Uterus (tissue), 4 donors: ENCODE data around the gene TFPI. TPM values are rescaled to one million over a fixed set of nuclear protein-coding genes. Genes with fewer than 3 reads are reported as not detected.

ENCODE experiments used
- DNase-seq, 2 donors: peaks; one replicate each; pipeline ENCODE4 v3.0.0-alpha.2; 2019 to 2020
- H3K27ac ChIP-seq, 2 donors: fragments of 200-600 bp; sonication (generic); 1 replicate in 1 of 2; 2 replicates in 1 of 2; pipeline ENCODE4 v1.5.1; 2016 to 2018
- H3K27me3 ChIP-seq, 2 donors: fragments of 200-600 bp; sonication (generic); one replicate each; pipeline ENCODE4 v1.5.1; 2018 to 2019; ENCODE audit warnings: control low read depth in 1 of 2
- H3K36me3 ChIP-seq, 2 donors: fragments of 200-600 bp; sonication (generic); one replicate each; pipeline ENCODE4 v1.5.1; 2019; ENCODE audit warnings: control low read depth in 1 of 2
- H3K4me1 ChIP-seq, 2 donors: fragments of 200-600 bp; sonication (generic); one replicate each; pipeline ENCODE4 v1.5.1; 2018 to 2019; ENCODE audit warnings: control low read depth in 1 of 2
- H3K4me3 ChIP-seq, 2 donors: fragments of 200-600 bp; sonication (generic); 1 replicate in 1 of 2; 2 replicates in 1 of 2; pipeline ENCODE4 v1.5.1; 2018 to 2019; ENCODE audit warnings: mild to moderate bottlenecking in 1 of 2
- H3K9me3 ChIP-seq, 2 donors: fragments of 200-600 bp; sonication (generic); one replicate each; pipeline ENCODE4 v1.5.1; 2019; ENCODE audit warnings: control low read depth in 1 of 2
- CTCF ChIP-seq, 4 experiments: fragments of 200-600 bp in 2 of 4; fragments of 450-650 bp in 2 of 4; sonication (generic) in 2 of 4; IDR thresholded peaks; one replicate each; pipeline ENCODE4 v1.5.1; 2016 to 2019; ENCODE audit warnings: antibody characterized with exemption in 4 of 4, mild to moderate bottlenecking in 2 of 4, moderate library complexity in 1 of 4
- POLR2A ChIP-seq, 2 donors: fragments of 450-650 bp; IDR thresholded peaks; one replicate each; pipeline ENCODE4 v1.6.1; 2016; ENCODE audit warnings: antibody characterized with exemption in 2 of 2, mild to moderate bottlenecking in 1 of 2, moderate library complexity in 1 of 2
- intact Hi-C: fragments of 100-400 bp; cut with DNase I; formaldehyde crosslinking; loops from one replicate; pipeline ENCODE4 v1.15.1; 2023; ENCODE audit warnings: low total_unique reads
- total RNA-seq, 4 donors: library from RNA; depleted of rRNA in 3 of 4; stranded (reverse); fragments of >200 nt in 3 of 4; gene quantifications; one replicate each; pipeline versions ENCODE4 v1.1.0 to v1.2.4, GENCODE V29; 2014 to 2023
- donor health status: DM: yes; HTN: yes; CAD: no.

Gene TFPI
- total RNA-seq, 4 donors from 2014 or later, result 88.5 to 135 (median 99.2) TPM

- H3K27me3 ChIP-seq, result no peaks in the 10 kb centered on the region
- intact Hi-C loops, result no loop called here
- peak overlapping the region; percentile 25 to 47 for H3K4me3 ChIP-seq
- TF ChIP-seq CTCF (IDR thresholded peaks at IDR 0.05) (no peak), POLR2A (IDR thresholded peaks at IDR 0.05) (no peak)
- no peaks in the 10 kb centered on the region for H3K36me3 ChIP-seq
- no peaks in the 10 kb centered on the region for H3K9me3 ChIP-seq
- peak overlapping the region; percentile 69 to 73 for H3K27ac ChIP-seq
- H3K4me1 ChIP-seq, result no peaks in the 10 kb centered on the region
- DNase-seq, result no peak
Observed at GRCh38 chr2:187552828-187553681, 1.2 kb downstream of the TFPI start.

- no peaks in the 10 kb centered on the region for H3K27me3 ChIP-seq
- TF ChIP-seq POLR2A (IDR thresholded peaks at IDR 0.05), result no peak
- no peak for TF ChIP-seq CTCF (IDR thresholded peaks at IDR 0.05)
- intact Hi-C loops, result no loop called here
- H3K4me1 ChIP-seq, result no peaks in the 10 kb centered on the region
- H3K4me3 ChIP-seq, result peak overlapping the region; percentile 25 to 47
- peak overlapping the region; percentile 7 to 73 for H3K27ac ChIP-seq
- H3K36me3 ChIP-seq, result no peaks in the 10 kb centered on the region
- H3K9me3 ChIP-seq, result no peaks in the 10 kb centered on the region
- DNase-seq, result no peak
Observed at GRCh38 chr2:187552381-187552780, 1.9 kb downstream of the TFPI start.

GRCh38 chr2:187550857-187551256 is 3.4 kb downstream of the TFPI start:
- TF ChIP-seq POLR2A (IDR thresholded peaks at IDR 0.05) (no peak), CTCF (IDR thresholded peaks at IDR 0.05) (no peak)
- Histone ChIP-seq H3K4me3 (peak overlapping the region in 1 of 2 donors; percentile 47), H3K36me3 (no peaks in the 10 kb centered on the region), H3K4me1 (no peaks in the 10 kb centered on the region), H3K27ac (peak overlapping the region; percentile 63 to 73), H3K27me3 (no peaks in the 10 kb centered on the region), H3K9me3 (no peaks in the 10 kb centered on the region)
- intact Hi-C loops, result no loop called here
- no peak for DNase-seq

- intact Hi-C loops, result no loop called here
- peak overlapping the region; percentile 63 to 73 for H3K27ac ChIP-seq
- TF ChIP-seq CTCF (IDR thresholded peaks at IDR 0.05) (no peak), POLR2A (IDR thresholded peaks at IDR 0.05) (no peak)
- no peaks in the 10 kb centered on the region for H3K4me1 ChIP-seq
- H3K36me3 ChIP-seq, result no peaks in the 10 kb centered on the region
- no peaks in the 10 kb centered on the region for H3K27me3 ChIP-seq
- no peaks in the 10 kb centered on the region for H3K9me3 ChIP-seq
- H3K4me3 ChIP-seq, result peak overlapping the region in 1 of 2 donors; percentile 0
- no peak for DNase-seq
Observed at GRCh38 chr2:187549951-187550555, 4.2 kb downstream of the TFPI start.

- Histone ChIP-seq H3K27ac (peak overlapping the region; percentile 63 to 73), H3K4me1 (no peaks in the 10 kb centered on the region), H3K4me3 (no peak overlapping the region), H3K9me3 (no peaks in the 10 kb centered on the region), H3K27me3 (no peaks in the 10 kb centered on the region), H3K36me3 (no peaks in the 10 kb centered on the region)
- DNase-seq, result no peak
- TF ChIP-seq POLR2A (IDR thresholded peaks at IDR 0.05) (no peak), CTCF (IDR thresholded peaks at IDR 0.05) (no peak)
- intact Hi-C loops, result no loop called here
Observed at GRCh38 chr2:187549193-187549592, 5.0 kb downstream of the TFPI start.
